Hair follicle dermal papilla cell (primary cell): ENCODE data around the gene EHF. TPM values are rescaled to one million over a fixed set of nuclear protein-coding genes. Genes with fewer than 3 reads are reported as not detected.

Source experiments
- total RNA-seq: library from RNA; depleted of rRNA; stranded (reverse); fragments of >200 nt; gene quantifications from 2 replicates; pipeline ENCODE4 v1.2.3, GENCODE V29; 2012

The EHF gene
- under 0.01 TPM in 1 of 2 replicates, not detected in the other for total RNA-seq

GRCh38 chr11:34620820-34621792 is at the start of gene EHF:
Gene EHF (plus strand): TSS chr11:34621093. CDS start chr11:34642631, 21,538 bp downstream.

Other genes starting within 250 kb of the EHF start
- 78.6 and 96.7 TPM in 2 replicates for gene CAT, start 182.2 kb upstream of the EHF start, total RNA-seq
- gene ELF5, start 107.3 kb upstream of the EHF start, total RNA-seq: not detected in 2 replicates